H9 (cell line): ENCODE data around the gene FMNL1. TPM values are rescaled to one million over a fixed set of nuclear protein-coding genes. Genes with fewer than 3 reads are reported as not detected.

Source experiments
- DNase-seq: peaks from one replicate; pipeline ENCODE4 v3.0.0-alpha.2; 2017
- H2AFZ ChIP-seq: one replicate; pipeline ENCODE4 v1.6.1; 2013; ENCODE audit warnings: mild to moderate bottlenecking, low read length, control low read depth, moderate library complexity
- H2AK5ac ChIP-seq: 2 replicates; pipeline ENCODE4 v1.6.1; 2013; ENCODE audit warnings: low read length, control low read depth, mixed read lengths; ENCODE audit not compliant: insufficient read length
- H2BK120ac ChIP-seq: one replicate; pipeline ENCODE4 v1.6.1; 2013; ENCODE audit warnings: low read depth, mild to moderate bottlenecking, low read length, control low read depth, inconsistent platforms; ENCODE audit not compliant: poor library complexity, severe bottlenecking
- H2BK12ac ChIP-seq: 2 replicates; pipeline ENCODE4 v1.6.1; 2013; ENCODE audit warnings: low read length, control low read depth, mixed read lengths, low read depth; ENCODE audit not compliant: insufficient read length
- H2BK15ac ChIP-seq: 2 replicates; pipeline ENCODE4 v1.6.1; 2013; ENCODE audit warnings: low read depth, low read length, control low read depth
- H2BK20ac ChIP-seq: one replicate; pipeline ENCODE4 v1.6.1; 2013; ENCODE audit warnings: low read depth, mild to moderate bottlenecking, low read length, control low read depth, inconsistent platforms; ENCODE audit not compliant: poor library complexity, severe bottlenecking
- H2BK5ac ChIP-seq: 2 replicates; pipeline ENCODE4 v1.6.1; 2013; ENCODE audit warnings: low read length, control low read depth, mixed read lengths; ENCODE audit not compliant: insufficient read length
- H3K14ac ChIP-seq: 2 replicates; pipeline ENCODE4 v1.6.1; 2013; ENCODE audit warnings: low read length, control low read depth; ENCODE audit not compliant: insufficient read depth
- H3K18ac ChIP-seq: 2 replicates; pipeline ENCODE4 v1.6.1; 2013; ENCODE audit warnings: low read depth, mild to moderate bottlenecking, mixed read lengths, low read length, control low read depth; ENCODE audit not compliant: insufficient read length
- H3K23ac ChIP-seq: 2 replicates; pipeline ENCODE4 v1.6.1; 2013; ENCODE audit warnings: low read length, control low read depth, mixed read lengths, low read depth; ENCODE audit not compliant: insufficient read length
- H3K23me2 ChIP-seq: 2 replicates; pipeline ENCODE4 v1.6.1; 2013; ENCODE audit warnings: low read depth, mild to moderate bottlenecking, mixed read lengths, low read length, control low read depth; ENCODE audit not compliant: insufficient read length, poor library complexity, severe bottlenecking
- H3K27ac ChIP-seq: 2 replicates; pipeline ENCODE4 v1.5.1; 2013; ENCODE audit warnings: low read length, control low read depth, mixed read lengths, low read depth; ENCODE audit not compliant: insufficient read length
- H3K27me3 ChIP-seq: 2 replicates; pipeline ENCODE4 v1.6.1; 2013; ENCODE audit warnings: low read length, control low read depth, inconsistent platforms; ENCODE audit not compliant: insufficient read depth
- H3K4ac ChIP-seq: 2 replicates; pipeline ENCODE4 v1.6.1; 2013; ENCODE audit warnings: low read depth, mild to moderate bottlenecking, control low read depth, inconsistent platforms, low read length, moderate library complexity
- H3K4me1 ChIP-seq: 2 replicates; pipeline ENCODE4 v1.6.1; 2013; ENCODE audit warnings: low read length, control low read depth, inconsistent platforms; ENCODE audit not compliant: insufficient read depth
- H3K4me2 ChIP-seq: 2 replicates; pipeline ENCODE4 v1.6.1; 2013; ENCODE audit warnings: low read length, control low read depth, mixed read lengths; ENCODE audit not compliant: insufficient read length, insufficient read depth
- H3K56ac ChIP-seq: 2 replicates; pipeline ENCODE4 v1.6.1; 2013; ENCODE audit warnings: low read depth, mild to moderate bottlenecking, mixed read lengths, low read length, control low read depth; ENCODE audit not compliant: insufficient read length
- H3K79me1 ChIP-seq: 2 replicates; pipeline ENCODE4 v1.6.1; 2013; ENCODE audit warnings: low read depth, mild to moderate bottlenecking, moderate library complexity, low read length, control low read depth, inconsistent platforms; ENCODE audit not compliant: insufficient read depth, poor library complexity, severe bottlenecking
- H3K79me2 ChIP-seq: 2 replicates; pipeline ENCODE4 v1.6.1; 2013; ENCODE audit warnings: low read length, control low read depth, inconsistent platforms; ENCODE audit not compliant: insufficient read depth
- H3K9ac ChIP-seq: 2 replicates; pipeline ENCODE4 v1.6.1; 2013; ENCODE audit warnings: low read length, control low read depth, mixed read lengths; ENCODE audit not compliant: insufficient read length; ENCODE audit errors: extremely low read depth
- H3K9me3 ChIP-seq: one replicate; pipeline ENCODE4 v1.6.1; 2013; ENCODE audit warnings: low read depth, low read length, inconsistent platforms; ENCODE audit not compliant: control insufficient read depth
- H3T11ph ChIP-seq: one replicate; pipeline ENCODE4 v1.6.1; 2013; ENCODE audit warnings: mild to moderate bottlenecking, low read length, control low read depth, inconsistent platforms
- H4K20me1 ChIP-seq: one replicate; pipeline ENCODE4 v1.6.1; 2013; ENCODE audit not compliant: control insufficient read depth, insufficient read length, insufficient read depth
- H4K5ac ChIP-seq: 2 replicates; pipeline ENCODE4 v1.6.1; 2013; ENCODE audit warnings: low read depth, mild to moderate bottlenecking, mixed read lengths, low read length, control low read depth; ENCODE audit not compliant: insufficient read length
- H4K8ac ChIP-seq: replicated peaks from 2 replicates; pipeline ENCODE4 v1.6.1; 2013; ENCODE audit warnings: low read length, control low read depth, mixed read lengths, low read depth; ENCODE audit not compliant: insufficient read length
- H4K91ac ChIP-seq: 2 replicates; pipeline ENCODE4 v1.6.1; 2013; ENCODE audit warnings: low read depth, mild to moderate bottlenecking, moderate library complexity, mixed read lengths, low read length, control low read depth; ENCODE audit not compliant: insufficient read length
- H3K27ac Mint-ChIP-seq, 3 experiments: 2 replicates in 2 of 3; 3 replicates in 1 of 3; pipeline ENCODE4 v1.8.0; 2020 to 2021; ENCODE audit warnings: mixed read lengths in 3 of 3, mild to moderate bottlenecking in 1 of 3, moderate library complexity in 1 of 3
- H3K27me3 Mint-ChIP-seq: 2 replicates; pipeline ENCODE4 v1.8.0; 2021; ENCODE audit warnings: low read depth, mild to moderate bottlenecking, moderate library complexity, mixed read lengths
- H3K36me3 Mint-ChIP-seq, 3 experiments: 2 replicates in 2 of 3; 3 replicates in 1 of 3; pipeline ENCODE4 v1.8.0; 2020 to 2021; ENCODE audit warnings: low read depth in 3 of 3, mixed read lengths in 3 of 3; ENCODE audit not compliant: insufficient read depth in 1 of 3
- H3K4me1 Mint-ChIP-seq, 2 experiments: 2 replicates each; pipeline ENCODE4 v1.8.0; 2020; ENCODE audit warnings: mixed read lengths in 2 of 2
- H3K4me3 Mint-ChIP-seq, 2 experiments: 2 replicates in 1 of 2; 3 replicates in 1 of 2; pipeline ENCODE4 v1.8.0; 2020 to 2021; ENCODE audit warnings: mild to moderate bottlenecking in 2 of 2, mixed read lengths in 2 of 2, moderate library complexity in 1 of 2
- H3K9me3 Mint-ChIP-seq, 2 experiments: 2 replicates in 1 of 2; 3 replicates in 1 of 2; pipeline ENCODE4 v1.8.0; 2020; ENCODE audit warnings: mild to moderate bottlenecking in 2 of 2, mixed read lengths in 2 of 2, moderate library complexity in 1 of 2
- WGBS: extraction: QIAGEN DNeasy Blood & Tissue Kit; methylation state at CpG from one replicate; pipeline ENCODE4 v1.1.7; 2013; ENCODE audit warnings: missing lambda C conversion rate, low lambda C conversion rate, mixed read lengths; ENCODE audit not compliant: insufficient read length; ENCODE audit errors: extremely low coverage; 5-methylcytosine and 5-hydroxymethylcytosine counted together
- total RNA-seq: library from RNA; stranded (reverse); gene quantifications from 2 replicates; pipeline ENCODE4 v1.2.1, GENCODE V29; 2021
- TF ChIP-seq, protein P1 (sequence below): fragments of 200-600 bp; sonication (generic); conservative IDR thresholded peaks from 3 replicates; pipeline ENCODE4 v1.8.0; 2021; ENCODE audit warnings: antibody characterized with exemption, mild to moderate bottlenecking

FMNL1 gene
- total RNA-seq, 1 experiment from 2014 or later: 6.9 TPM

- no peaks in the 10 kb centered on the region for H3K79me2 ChIP-seq
- H3K27ac ChIP-seq: no peak overlapping the region
- peaks cover 21 to 55% of the 10 kb centered on the region in 2 experiments for H3K4me1 Mint-ChIP-seq
- no peaks in the 10 kb centered on the region for H3K36me3 Mint-ChIP-seq
- WGBS: no CpG with 5 or more reads among the region's 12 CpGs
- no peak overlapping the region for H2BK120ac ChIP-seq
- no peak overlapping the region for H2BK5ac ChIP-seq
- no peak overlapping the region for H3K9ac ChIP-seq
- no peak overlapping the region for H3K4me3 Mint-ChIP-seq
- H4K8ac ChIP-seq: no peak overlapping the region
- no peak overlapping the region for H4K91ac ChIP-seq
- H3K56ac ChIP-seq: no peak overlapping the region
- no peak overlapping the region for H2BK20ac ChIP-seq
- peak; percentile 39 for DNase-seq
- H4K5ac ChIP-seq: no peak overlapping the region
- no peak overlapping the region for H2BK12ac ChIP-seq
- no peak overlapping the region for H2BK15ac ChIP-seq
- no peak overlapping the region; the same call in 1 of the 2 replicates for H3K14ac ChIP-seq
- H3K18ac ChIP-seq: no peak overlapping the region
- H3K9me3 Mint-ChIP-seq: no peaks in the 10 kb centered on the region; a peak in 2 of 5 replicates
- no peak overlapping the region for H3T11ph ChIP-seq
- peaks cover 18% of the 10 kb centered on the region for H3K27me3 Mint-ChIP-seq
- H3K4me2 ChIP-seq: no peak overlapping the region
- no peaks in the 10 kb centered on the region for H3K79me1 ChIP-seq
- TF ChIP-seq, protein P1, sequence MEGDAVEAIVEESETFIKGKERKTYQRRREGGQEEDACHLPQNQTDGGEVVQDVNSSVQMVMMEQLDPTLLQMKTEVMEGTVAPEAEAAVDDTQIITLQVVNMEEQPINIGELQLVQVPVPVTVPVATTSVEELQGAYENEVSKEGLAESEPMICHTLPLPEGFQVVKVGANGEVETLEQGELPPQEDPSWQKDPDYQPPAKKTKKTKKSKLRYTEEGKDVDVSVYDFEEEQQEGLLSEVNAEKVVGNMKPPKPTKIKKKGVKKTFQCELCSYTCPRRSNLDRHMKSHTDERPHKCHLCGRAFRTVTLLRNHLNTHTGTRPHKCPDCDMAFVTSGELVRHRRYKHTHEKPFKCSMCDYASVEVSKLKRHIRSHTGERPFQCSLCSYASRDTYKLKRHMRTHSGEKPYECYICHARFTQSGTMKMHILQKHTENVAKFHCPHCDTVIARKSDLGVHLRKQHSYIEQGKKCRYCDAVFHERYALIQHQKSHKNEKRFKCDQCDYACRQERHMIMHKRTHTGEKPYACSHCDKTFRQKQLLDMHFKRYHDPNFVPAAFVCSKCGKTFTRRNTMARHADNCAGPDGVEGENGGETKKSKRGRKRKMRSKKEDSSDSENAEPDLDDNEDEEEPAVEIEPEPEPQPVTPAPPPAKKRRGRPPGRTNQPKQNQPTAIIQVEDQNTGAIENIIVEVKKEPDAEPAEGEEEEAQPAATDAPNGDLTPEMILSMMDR: no peak
- no peak overlapping the region; a peak in 1 of 7 replicates for H3K27ac Mint-ChIP-seq
- no peaks in the 10 kb centered on the region for H3K23me2 ChIP-seq
- H3K23ac ChIP-seq: no peak overlapping the region
- H2AK5ac ChIP-seq: no peak overlapping the region
- H3K27me3 ChIP-seq: no peaks in the 10 kb centered on the region
- no peaks in the 10 kb centered on the region for H3K9me3 ChIP-seq
- no peak overlapping the region for H3K4ac ChIP-seq
- H4K20me1 ChIP-seq: no peaks in the 10 kb centered on the region
- no peaks in the 10 kb centered on the region; the same call in 1 of the 2 replicates for H3K4me1 ChIP-seq
- H2AFZ ChIP-seq: no peak overlapping the region
These were observed 9.2 kb downstream of the FMNL1 start for GRCh38 chr17:45230787-45231480.
